AG04449 (cell line): ENCODE data around the gene GMEB2.

Experiments used
- CTCF ChIA-PET: fragments of 350-600 bp; formaldehyde crosslinking; extraction: SDS; loops from one replicate; lab custom pipeline; 2021; ENCODE audit warnings: antibody characterized with exemption; lab: Yijun Ruan, JAX
- POLR2A ChIA-PET: fragments of 400-600, 350-600 bp; formaldehyde crosslinking; extraction: SDS; loops from one replicate; lab custom pipeline; 2020; ENCODE audit warnings: antibody characterized with exemption, inconsistent platforms; lab: Yijun Ruan, JAX
- DNase-seq: peaks from one replicate; pipeline ENCODE4 v3.0.0-alpha.2; 2010; ENCODE audit warnings: low read depth, low spot score
- H3K4me3 ChIP-seq: 2 replicates; pipeline ENCODE4 v1.5.1; 2011; ENCODE audit warnings: low read depth, mild to moderate bottlenecking, control low read depth, low read length
- TF ChIP-seq, protein P1 (sequence below): IDR thresholded peaks from one replicate; pipeline ENCODE4 v1.5.1; 2011; ENCODE audit warnings: mild to moderate bottlenecking, moderate library complexity, low read length, control low read depth, inconsistent platforms; ENCODE audit not compliant: insufficient read depth; ENCODE audit errors: missing control alignments

Gene GMEB2

DNA sequence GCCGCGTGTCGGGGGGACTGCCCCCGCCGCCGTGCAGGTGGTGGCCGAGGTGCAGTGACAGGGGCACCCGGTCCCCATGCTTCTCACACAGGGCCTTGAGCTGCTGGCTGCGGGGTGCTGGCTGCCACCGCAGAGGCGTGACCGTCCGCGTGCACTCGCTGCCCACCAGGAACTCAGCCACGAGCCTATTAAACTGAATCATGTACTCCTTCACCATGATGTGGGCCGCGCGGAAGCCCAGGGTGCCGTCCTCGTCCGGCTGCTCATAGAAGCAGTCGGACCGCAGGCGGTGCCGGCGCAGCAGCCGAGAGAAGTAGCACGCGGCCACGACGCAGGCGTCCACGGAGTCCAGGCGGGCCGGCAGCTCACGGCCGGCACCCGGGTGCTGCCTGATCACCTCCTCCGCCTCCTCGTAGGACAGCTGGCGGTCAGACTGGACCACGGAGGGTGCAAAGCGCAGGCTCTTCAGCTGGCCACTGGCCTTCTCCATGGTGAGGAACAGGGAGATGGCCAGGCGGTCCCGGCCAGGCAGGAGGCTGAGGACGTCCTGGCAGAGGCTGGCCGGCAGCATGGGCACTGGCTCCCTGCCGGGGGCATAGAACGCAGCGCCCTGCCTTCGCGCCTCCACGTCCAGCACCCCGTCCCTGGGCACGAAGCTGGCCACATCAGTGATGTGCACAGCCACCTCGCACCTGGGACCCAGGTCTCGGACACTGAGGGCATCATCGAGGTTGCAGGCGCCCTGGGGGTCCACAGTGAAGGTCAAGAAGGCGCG lies 62.7 kb downstream of the GMEB2 start:
- POLR2A ChIA-PET, result interaction anchor here (0.8 kb wide), 1 partner anchor 10 kb away, joined by 5 read pairs; the partner anchor contains the start of gene HELZ2
- no peak for DNase-seq
- TF ChIP-seq, protein P1, sequence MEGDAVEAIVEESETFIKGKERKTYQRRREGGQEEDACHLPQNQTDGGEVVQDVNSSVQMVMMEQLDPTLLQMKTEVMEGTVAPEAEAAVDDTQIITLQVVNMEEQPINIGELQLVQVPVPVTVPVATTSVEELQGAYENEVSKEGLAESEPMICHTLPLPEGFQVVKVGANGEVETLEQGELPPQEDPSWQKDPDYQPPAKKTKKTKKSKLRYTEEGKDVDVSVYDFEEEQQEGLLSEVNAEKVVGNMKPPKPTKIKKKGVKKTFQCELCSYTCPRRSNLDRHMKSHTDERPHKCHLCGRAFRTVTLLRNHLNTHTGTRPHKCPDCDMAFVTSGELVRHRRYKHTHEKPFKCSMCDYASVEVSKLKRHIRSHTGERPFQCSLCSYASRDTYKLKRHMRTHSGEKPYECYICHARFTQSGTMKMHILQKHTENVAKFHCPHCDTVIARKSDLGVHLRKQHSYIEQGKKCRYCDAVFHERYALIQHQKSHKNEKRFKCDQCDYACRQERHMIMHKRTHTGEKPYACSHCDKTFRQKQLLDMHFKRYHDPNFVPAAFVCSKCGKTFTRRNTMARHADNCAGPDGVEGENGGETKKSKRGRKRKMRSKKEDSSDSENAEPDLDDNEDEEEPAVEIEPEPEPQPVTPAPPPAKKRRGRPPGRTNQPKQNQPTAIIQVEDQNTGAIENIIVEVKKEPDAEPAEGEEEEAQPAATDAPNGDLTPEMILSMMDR, result no peak
- CTCF ChIA-PET, result no interaction called here
- H3K4me3 ChIP-seq, result no peak overlapping the region

DNA sequence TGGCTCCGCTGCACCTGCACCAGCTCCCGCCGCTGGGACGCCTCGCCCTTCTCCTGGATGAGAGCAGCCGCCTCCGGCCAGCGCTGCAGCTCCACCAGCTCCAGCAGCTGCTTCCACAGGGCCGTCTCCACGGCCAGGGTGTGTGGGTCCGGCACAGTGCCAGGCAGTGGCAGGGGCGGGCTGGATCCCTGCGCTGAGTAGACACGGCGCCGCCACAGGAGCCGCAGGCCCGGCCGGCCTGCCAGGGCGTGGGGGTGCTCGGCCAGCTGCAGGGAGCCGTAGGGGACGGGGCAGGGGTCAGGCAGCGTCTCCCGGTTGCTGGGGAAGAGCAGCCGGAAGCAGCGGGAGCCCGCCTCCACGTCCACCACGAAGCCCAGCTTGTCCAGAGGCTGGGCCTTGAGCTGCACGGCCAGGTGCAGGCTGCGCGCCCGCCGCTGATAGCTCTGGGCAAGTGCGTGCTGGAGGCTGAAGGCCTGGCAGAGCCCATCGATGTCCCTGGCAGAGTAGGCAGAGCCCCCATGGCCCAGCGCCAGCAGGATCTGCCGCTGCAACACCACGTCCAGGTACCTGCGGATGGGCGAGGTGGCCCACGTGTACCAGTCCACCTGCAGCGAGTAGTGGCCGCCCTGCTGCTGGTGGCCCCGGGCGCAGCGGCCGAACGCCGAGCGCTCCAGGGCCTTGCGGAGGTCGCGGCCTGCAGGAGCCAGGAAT lies 63.5 kb downstream of the GMEB2 start:
- TF ChIP-seq, protein P1, result no peak
- no peak overlapping the region for H3K4me3 ChIP-seq
- ChIA-PET POLR2A (interaction anchor here (0.6 kb wide), 1 partner anchor 8 kb away, joined by 3 read pairs; no protein-coding TSS in a partner anchor), CTCF (no interaction called here)
- DNase-seq, result no peak

DNA sequence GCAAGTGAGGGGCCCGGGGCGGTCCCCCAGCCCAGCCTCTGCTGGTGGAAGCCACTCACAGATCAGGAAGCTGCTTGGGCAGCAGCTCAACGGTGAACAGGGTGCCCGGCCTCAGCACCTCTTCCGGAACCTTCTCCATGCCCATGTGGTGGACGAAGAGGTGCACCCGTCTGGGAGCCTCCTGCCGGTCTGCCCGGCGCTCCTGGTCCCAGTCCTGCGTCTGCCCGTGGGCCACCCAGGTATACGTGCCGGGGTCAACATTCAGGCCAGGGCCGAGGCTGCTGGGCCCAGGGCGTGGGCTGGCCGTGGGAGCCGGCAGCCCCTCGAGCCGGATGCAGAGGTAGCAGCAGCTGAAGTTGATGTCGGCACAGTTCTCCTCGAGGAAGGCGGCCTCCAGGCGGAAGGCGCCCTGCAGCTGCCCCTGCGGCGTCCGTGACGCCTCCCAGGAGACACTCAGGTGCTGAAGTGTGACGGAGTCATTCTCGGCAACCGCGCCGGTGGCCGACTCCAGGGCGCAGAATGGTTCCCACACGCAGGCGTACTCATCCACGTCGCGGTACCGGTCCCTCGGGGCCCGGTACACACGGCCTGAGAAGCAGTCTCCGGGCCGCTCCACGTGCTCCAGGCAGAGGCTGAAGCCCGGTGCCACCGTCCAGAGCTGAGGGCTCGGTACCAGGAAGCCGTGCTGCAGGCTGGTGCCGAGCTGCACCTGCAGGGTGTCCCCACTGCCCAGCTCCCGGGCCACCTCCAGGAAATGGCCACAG lies 64.3 kb downstream of the GMEB2 start:
- ChIA-PET CTCF (no interaction called here), POLR2A (interaction anchor here (0.6 kb wide), 2 partner anchors 7 to 12 kb away, joined by 3 read pairs; no protein-coding TSS in a partner anchor)
- H3K4me3 ChIP-seq, result no peak overlapping the region
- TF ChIP-seq, protein P1, result no peak
- no peak for DNase-seq

DNA sequence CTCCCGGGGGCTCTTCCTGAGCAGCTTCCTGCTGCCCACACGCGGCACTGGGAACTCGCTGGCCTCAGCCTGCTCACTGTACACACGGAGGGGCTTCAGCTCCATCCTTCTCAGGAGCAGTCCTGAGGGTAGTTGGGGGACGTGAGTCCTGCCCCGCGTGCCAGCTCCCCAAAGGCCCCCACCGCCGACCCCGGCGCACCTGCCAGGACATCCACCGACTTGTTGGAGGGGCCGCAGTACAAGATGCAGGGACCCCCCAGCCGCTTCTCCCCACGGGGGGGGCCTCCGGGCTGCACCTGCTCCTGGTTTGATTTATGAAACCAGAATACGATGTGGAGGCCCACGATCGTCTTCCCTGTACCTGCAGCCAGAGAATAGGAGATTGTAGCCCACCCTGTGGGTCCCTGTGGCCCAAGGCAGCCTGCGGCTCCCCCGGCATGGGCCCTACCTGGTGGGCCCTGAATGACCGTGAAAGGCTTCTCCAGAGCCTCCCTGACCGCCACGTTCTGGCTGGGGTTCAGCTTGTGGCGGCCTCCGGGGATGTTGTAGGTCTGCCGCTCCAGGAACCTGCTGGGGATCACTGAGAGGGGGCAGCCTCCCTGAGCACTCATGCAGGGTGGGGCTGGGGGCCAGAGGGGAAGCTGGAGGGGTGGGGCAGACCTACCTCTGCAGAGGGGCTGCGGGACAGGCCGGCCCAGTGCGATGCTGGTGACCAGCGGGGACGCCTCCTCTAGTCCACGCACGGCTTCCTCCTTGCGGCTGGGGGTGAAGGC lies 65.1 kb downstream of the GMEB2 start:
- CTCF ChIA-PET, result no interaction called here
- TF ChIP-seq, protein P1, result no peak
- POLR2A ChIA-PET, result interaction anchor here (0.6 kb wide), 1 partner anchor 13 kb away, joined by 3 read pairs; no protein-coding TSS in a partner anchor
- DNase-seq, result no peak
- no peak overlapping the region for H3K4me3 ChIP-seq

DNA sequence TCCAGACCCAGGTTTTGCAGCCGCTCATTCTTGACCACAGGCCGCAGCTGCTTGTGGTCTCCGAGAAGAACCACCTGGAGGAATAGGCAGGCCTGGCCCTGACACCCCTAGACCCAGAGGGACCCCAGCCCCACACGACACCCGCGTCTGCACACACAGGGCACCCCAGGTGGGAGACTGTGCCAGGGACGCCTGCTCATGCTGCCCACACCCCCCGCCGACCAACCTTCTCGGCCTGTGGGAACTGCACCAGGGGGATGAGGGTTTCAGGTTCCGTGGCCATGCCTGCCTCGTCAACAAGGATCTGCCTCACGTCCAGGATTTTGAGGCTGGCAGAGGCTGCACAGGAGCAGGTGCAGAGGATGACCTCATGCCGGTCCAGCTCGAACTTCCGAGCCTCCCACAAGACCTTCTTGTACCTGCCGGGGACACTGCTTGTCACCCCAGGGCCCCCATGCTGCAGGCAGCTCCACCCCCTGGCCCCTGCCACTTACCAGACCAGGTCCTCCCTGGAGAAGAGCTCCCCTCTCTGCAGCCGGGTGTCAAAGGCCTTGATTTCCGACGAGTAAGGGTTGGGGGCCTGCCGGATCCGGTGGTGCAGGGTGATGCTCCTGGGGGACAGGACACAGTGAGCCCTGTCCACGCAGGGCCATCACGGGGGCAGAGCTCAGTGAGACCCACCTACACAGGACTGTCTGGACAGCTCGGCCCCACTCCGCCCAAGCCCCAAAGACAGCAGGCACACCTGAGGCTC lies 65.9 kb downstream of the GMEB2 start:
- ChIA-PET POLR2A (interaction anchor here (0.6 kb wide), 1 partner anchor 11 kb away, joined by 3 read pairs; no protein-coding TSS in a partner anchor), CTCF (no interaction called here)
- TF ChIP-seq, protein P1, result no peak
- DNase-seq, result no peak
- no peak overlapping the region for H3K4me3 ChIP-seq
